Measurements from ENCODE around the gene RALGAPA2.

Gene RALGAPA2

GRCh38 chr20:20447196-20447595 lies 265.2 kb downstream of the RALGAPA2 start:
- no peak for TF ChIP-seq CTCF (IDR thresholded peaks at IDR 0.05; ENCODE audit: control insufficient read depth, insufficient read depth, low read depth, low read length, missing control alignments)
- H3K4me3 ChIP-seq (ENCODE audit: control insufficient read depth, low read depth, low read length): no peak overlapping the region
- DNase-seq (ENCODE audit: low read depth): no peak

- H3K4me3 ChIP-seq (ENCODE audit: control insufficient read depth, low read depth, low read length): no peak overlapping the region
- DNase-seq (ENCODE audit: low read depth): no peak
- TF ChIP-seq CTCF (IDR thresholded peaks at IDR 0.05; ENCODE audit: control insufficient read depth, insufficient read depth, low read depth, low read length, missing control alignments): no peak
Observed at GRCh38 chr20:20446425-20447015, 265.9 kb downstream of the RALGAPA2 start.

GRCh38 chr20:20446001-20446400 lies 266.4 kb downstream of the RALGAPA2 start:
- no peak for DNase-seq (ENCODE audit: low read depth)
- TF ChIP-seq CTCF (IDR thresholded peaks at IDR 0.05; ENCODE audit: control insufficient read depth, insufficient read depth, low read depth, low read length, missing control alignments): no peak
- H3K4me3 ChIP-seq (ENCODE audit: control insufficient read depth, low read depth, low read length): no peak overlapping the region

GRCh38 chr20:20443504-20443903 lies 268.9 kb downstream of the RALGAPA2 start:
- H3K4me3 ChIP-seq (ENCODE audit: control insufficient read depth, low read depth, low read length): no peak overlapping the region
- no peak for TF ChIP-seq CTCF (IDR thresholded peaks at IDR 0.05; ENCODE audit: control insufficient read depth, insufficient read depth, low read depth, low read length, missing control alignments)
- DNase-seq (ENCODE audit: low read depth): no peak

- no peak overlapping the region for H3K4me3 ChIP-seq (ENCODE audit: control insufficient read depth, low read depth, low read length)
- no peak for TF ChIP-seq CTCF (IDR thresholded peaks at IDR 0.05; ENCODE audit: control insufficient read depth, insufficient read depth, low read depth, low read length, missing control alignments)
- no peak for DNase-seq (ENCODE audit: low read depth)
Observed at GRCh38 chr20:20442466-20442865, 270.0 kb downstream of the RALGAPA2 start.

- H3K4me3 ChIP-seq (ENCODE audit: control insufficient read depth, low read depth, low read length): no peak overlapping the region
- no peak for DNase-seq (ENCODE audit: low read depth)
- TF ChIP-seq CTCF (IDR thresholded peaks at IDR 0.05; ENCODE audit: control insufficient read depth, insufficient read depth, low read depth, low read length, missing control alignments): no peak
Observed at GRCh38 chr20:20440886-20441658, 271.4 kb downstream of the RALGAPA2 start.

All from AG09309 (cell line).